K562 (cell line): ENCODE data around the gene OLAH. TPM values are rescaled to one million over a fixed set of nuclear protein-coding genes. Genes with fewer than 3 reads are reported as not detected.

Experiments
- ATF1 ChIP-seq, 2 experiments: fragments of 450-650 bp in 1 of 2; IDR thresholded peaks; 2 replicates each; pipeline ENCODE4 v1.6.1; 2016; ENCODE audit warnings: missing compliant biosample characterization in 1 of 2, missing genetic modification characterization in 1 of 2
- CCNT2 ChIP-seq: IDR thresholded peaks from 2 replicates; pipeline ENCODE4 v1.6.1; 2011; ENCODE audit warnings: borderline replicate concordance, low read depth, mild to moderate bottlenecking, moderate library complexity, mixed read lengths, low read length; ENCODE audit not compliant: insufficient read length; ENCODE audit errors: extremely low read depth
- EGR1 ChIP-seq: fragments of 450-650 bp; conservative IDR thresholded peaks from 2 replicates; pipeline ENCODE4 v1.6.1; 2017; ENCODE audit warnings: mild to moderate bottlenecking
- FUS ChIP-seq: fragments of 200-400 bp; formaldehyde crosslinking; optimal IDR thresholded peaks from 2 replicates; pipeline ENCODE3; 2017; ENCODE audit warnings: low read depth, low read length
- HLTF ChIP-seq: fragments of 450-650 bp; IDR thresholded peaks from 2 replicates; pipeline ENCODE4 v1.6.1; 2016
- NR2C1 ChIP-seq, 2 experiments: fragments of 450-650 bp; IDR thresholded peaks; 2 replicates each; pipeline ENCODE4 v1.6.1; 2017; ENCODE audit warnings: mild to moderate bottlenecking in 2 of 2, antibody characterized with exemption in 1 of 2, inconsistent platforms in 1 of 2, missing compliant biosample characterization in 1 of 2, missing genetic modification characterization in 1 of 2
- RBFOX2 ChIP-seq: fragments of 200-400 bp; formaldehyde crosslinking; IDR thresholded peaks from 2 replicates; pipeline ENCODE4 v1.6.1; 2017; ENCODE audit warnings: low read depth, mild to moderate bottlenecking, low read length, moderate library complexity
- SIN3B ChIP-seq: fragments of 450-650 bp; IDR thresholded peaks from 2 replicates; pipeline ENCODE4 v1.6.1; 2017; ENCODE audit warnings: low read depth, mild to moderate bottlenecking, moderate library complexity
- STAT5A ChIP-seq: IDR thresholded peaks from 2 replicates; pipeline ENCODE4 v1.6.1; 2012; ENCODE audit warnings: low read length, inconsistent platforms, borderline replicate concordance
- TCF7 ChIP-seq: sonication (generic); IDR thresholded peaks from 2 replicates; pipeline ENCODE4 v1.6.1; 2016; ENCODE audit warnings: antibody characterized with exemption, borderline replicate concordance
- TFAM ChIP-seq: fragments of 250-450 bp; sonication (Bioruptor Pico); conservative IDR thresholded peaks from 2 replicates; pipeline ENCODE4 v1.5.0; 2021; ENCODE audit warnings: mild to moderate bottlenecking, moderate library complexity
- ZBTB7A ChIP-seq: IDR thresholded peaks from 2 replicates; pipeline ENCODE4 v1.6.1; 2011; ENCODE audit warnings: low read depth, mild to moderate bottlenecking, low read length, moderate library complexity, borderline replicate concordance; ENCODE audit not compliant: control insufficient read depth
- ZNF785 ChIP-seq: fragments of 250-450 bp; sonication (Bioruptor Pico); IDR thresholded peaks from 2 replicates; pipeline ENCODE4 v1.4.0; 2020; ENCODE audit warnings: mild to moderate bottlenecking
- ZSCAN32 ChIP-seq: fragments of 450-650 bp; formaldehyde crosslinking; IDR thresholded peaks from 2 replicates; pipeline ENCODE4 v1.4.0; 2020; ENCODE audit warnings: mild to moderate bottlenecking, moderate library complexity
- polyA plus RNA-seq, 8 experiments: library from polyadenylated mRNA; depleted of rRNA in 4 of 8; stranded (reverse) in 5 of 8; unstranded in 3 of 8; fragments of >200 nt; fragmentation: Nextera tagmentation in 2 of 8; fragmentation: Illumina TruSeq in 1 of 8; extraction: Ambion mirVana in 2 of 8; extraction: Trizol in 1 of 8; gene quantifications; 2 replicates each; pipeline versions ENCODE4 v1.2.1 to v1.2.3, GENCODE V29; 2011 to 2014; ENCODE audit warnings: inconsistent platforms in 1 of 8, missing spikeins in 1 of 8
- total RNA-seq, 7 experiments: library from RNA; depleted of rRNA in 6 of 7; stranded (reverse); fragments of >200 nt in 6 of 7; fragmentation: Illumina TruSeq in 2 of 7; extraction: Trizol in 2 of 7; gene quantifications; 2 replicates each; pipeline versions ENCODE4 v1.2.1 to v1.2.3, GENCODE V29; 2011 to 2021; ENCODE audit warnings: low replicate concordance in 1 of 7
- TF ChIP-seq, protein P1 (sequence below): fragments of 200-400 bp; formaldehyde crosslinking; IDR thresholded peaks from 2 replicates; pipeline ENCODE4 v1.6.1; 2017; ENCODE audit warnings: mild to moderate bottlenecking, low read depth, low read length, moderate library complexity
- TF ChIP-seq, protein P2 (sequence below): fragments of 200-800 bp; sonication (Bioruptor generic); IDR thresholded peaks from 2 replicates; pipeline ENCODE4 v1.6.1; 2017; ENCODE audit warnings: missing genetic modification characterization, missing compliant biosample characterization
- TF ChIP-seq, protein P3 (sequence below): IDR thresholded peaks from 2 replicates; pipeline ENCODE4 v1.6.1; 2011; ENCODE audit warnings: borderline replicate concordance, low read depth, mild to moderate bottlenecking, moderate library complexity, low read length; ENCODE audit not compliant: insufficient read depth, poor library complexity, severe bottlenecking
- TF ChIP-seq, protein P4 (sequence below): fragments of 450-650 bp; IDR thresholded peaks from 2 replicates; pipeline ENCODE4 v1.6.1; 2016; ENCODE audit warnings: missing biosample characterization, missing genetic modification characterization

OLAH gene
- total and polyA plus RNA-seq, 9 of the 15 experiments (the other 6 are each of a cell fraction or from before 2014, with no cell fraction given), result 0.11 to 0.45 (median 0.18) TPM; not detected in 3

DNA sequence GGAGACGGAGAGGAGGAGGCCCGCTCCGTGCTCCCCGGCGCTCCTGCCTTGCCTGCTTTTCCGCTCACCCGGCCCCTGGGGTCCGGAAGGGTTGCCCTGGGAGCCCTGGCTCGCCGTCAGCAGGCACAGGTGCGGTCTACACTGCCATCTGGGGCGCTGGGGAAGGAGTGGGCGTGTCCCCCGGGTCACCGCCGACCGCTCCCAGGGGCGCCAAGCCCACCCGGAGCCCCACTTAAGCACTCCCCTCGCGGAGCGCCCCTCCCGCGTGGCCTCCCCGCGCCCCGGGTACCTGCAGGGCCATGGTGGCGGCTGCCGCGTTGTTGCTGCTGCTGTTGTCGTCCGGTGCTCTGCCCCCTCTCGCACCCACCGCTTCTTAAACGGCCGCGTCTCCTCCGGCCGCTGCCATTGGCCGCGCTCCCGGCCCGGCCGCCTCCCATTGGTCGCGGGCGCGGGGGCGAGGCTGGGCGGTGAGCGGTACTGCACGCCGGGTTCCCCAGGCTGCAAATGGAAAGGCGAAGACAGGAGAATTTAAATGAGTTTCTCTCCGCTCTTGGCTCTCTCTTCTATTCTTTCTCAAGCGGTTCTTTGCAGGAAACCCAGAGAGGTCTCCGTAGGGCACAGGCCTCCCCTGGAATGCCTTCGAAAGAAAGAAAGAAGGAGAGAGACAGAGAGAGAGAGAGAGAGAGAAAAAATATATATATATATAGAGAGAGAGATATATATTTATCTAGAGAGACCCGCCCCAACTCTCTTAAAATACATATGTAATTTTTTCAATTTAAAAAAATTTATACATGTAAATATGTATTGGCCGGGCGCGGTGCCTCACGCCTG lies 44.9 kb downstream of the OLAH start, which contains the start of gene ACBD7 (continued):
- TF ChIP-seq ZBTB7A, result peak; percentile 67; the same call in 1 of the 2 replicates
- peak; percentile 45 for TF ChIP-seq CCNT2
- TF ChIP-seq FUS, result no peak
- TF ChIP-seq, protein P1, sequence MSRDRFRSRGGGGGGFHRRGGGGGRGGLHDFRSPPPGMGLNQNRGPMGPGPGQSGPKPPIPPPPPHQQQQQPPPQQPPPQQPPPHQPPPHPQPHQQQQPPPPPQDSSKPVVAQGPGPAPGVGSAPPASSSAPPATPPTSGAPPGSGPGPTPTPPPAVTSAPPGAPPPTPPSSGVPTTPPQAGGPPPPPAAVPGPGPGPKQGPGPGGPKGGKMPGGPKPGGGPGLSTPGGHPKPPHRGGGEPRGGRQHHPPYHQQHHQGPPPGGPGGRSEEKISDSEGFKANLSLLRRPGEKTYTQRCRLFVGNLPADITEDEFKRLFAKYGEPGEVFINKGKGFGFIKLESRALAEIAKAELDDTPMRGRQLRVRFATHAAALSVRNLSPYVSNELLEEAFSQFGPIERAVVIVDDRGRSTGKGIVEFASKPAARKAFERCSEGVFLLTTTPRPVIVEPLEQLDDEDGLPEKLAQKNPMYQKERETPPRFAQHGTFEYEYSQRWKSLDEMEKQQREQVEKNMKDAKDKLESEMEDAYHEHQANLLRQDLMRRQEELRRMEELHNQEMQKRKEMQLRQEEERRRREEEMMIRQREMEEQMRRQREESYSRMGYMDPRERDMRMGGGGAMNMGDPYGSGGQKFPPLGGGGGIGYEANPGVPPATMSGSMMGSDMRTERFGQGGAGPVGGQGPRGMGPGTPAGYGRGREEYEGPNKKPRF, result no peak
- TF ChIP-seq ZSCAN32 (CRISPR knock-in tag), result no peak
- TF ChIP-seq SIN3B, result no peak
- TF ChIP-seq, protein P2, sequence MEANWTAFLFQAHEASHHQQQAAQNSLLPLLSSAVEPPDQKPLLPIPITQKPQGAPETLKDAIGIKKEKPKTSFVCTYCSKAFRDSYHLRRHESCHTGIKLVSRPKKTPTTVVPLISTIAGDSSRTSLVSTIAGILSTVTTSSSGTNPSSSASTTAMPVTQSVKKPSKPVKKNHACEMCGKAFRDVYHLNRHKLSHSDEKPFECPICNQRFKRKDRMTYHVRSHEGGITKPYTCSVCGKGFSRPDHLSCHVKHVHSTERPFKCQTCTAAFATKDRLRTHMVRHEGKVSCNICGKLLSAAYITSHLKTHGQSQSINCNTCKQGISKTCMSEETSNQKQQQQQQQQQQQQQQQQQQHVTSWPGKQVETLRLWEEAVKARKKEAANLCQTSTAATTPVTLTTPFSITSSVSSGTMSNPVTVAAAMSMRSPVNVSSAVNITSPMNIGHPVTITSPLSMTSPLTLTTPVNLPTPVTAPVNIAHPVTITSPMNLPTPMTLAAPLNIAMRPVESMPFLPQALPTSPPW (CRISPR knock-in tag), result peak; percentile 69
- TF ChIP-seq HLTF, result no peak
- no peak for TF ChIP-seq ATF1 (CRISPR knock-in tag; IDR thresholded peaks at IDR 0.05)
- peak; percentile 61 for TF ChIP-seq ATF1 (tag; IDR thresholded peaks at IDR 0.05)
- TF ChIP-seq EGR1, result peak; percentile 88
- no peak for TF ChIP-seq TCF7
- TF ChIP-seq, protein P3, sequence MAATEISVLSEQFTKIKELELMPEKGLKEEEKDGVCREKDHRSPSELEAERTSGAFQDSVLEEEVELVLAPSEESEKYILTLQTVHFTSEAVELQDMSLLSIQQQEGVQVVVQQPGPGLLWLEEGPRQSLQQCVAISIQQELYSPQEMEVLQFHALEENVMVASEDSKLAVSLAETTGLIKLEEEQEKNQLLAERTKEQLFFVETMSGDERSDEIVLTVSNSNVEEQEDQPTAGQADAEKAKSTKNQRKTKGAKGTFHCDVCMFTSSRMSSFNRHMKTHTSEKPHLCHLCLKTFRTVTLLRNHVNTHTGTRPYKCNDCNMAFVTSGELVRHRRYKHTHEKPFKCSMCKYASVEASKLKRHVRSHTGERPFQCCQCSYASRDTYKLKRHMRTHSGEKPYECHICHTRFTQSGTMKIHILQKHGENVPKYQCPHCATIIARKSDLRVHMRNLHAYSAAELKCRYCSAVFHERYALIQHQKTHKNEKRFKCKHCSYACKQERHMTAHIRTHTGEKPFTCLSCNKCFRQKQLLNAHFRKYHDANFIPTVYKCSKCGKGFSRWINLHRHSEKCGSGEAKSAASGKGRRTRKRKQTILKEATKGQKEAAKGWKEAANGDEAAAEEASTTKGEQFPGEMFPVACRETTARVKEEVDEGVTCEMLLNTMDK, result peak; percentile 17
- TF ChIP-seq TFAM (CRISPR knock-in tag), result no peak
- TF ChIP-seq ZNF785 (CRISPR knock-in tag), result no peak
- no peak for TF ChIP-seq NR2C1 (IDR thresholded peaks at IDR 0.05)
- TF ChIP-seq NR2C1 (tag; IDR thresholded peaks at IDR 0.05), result no peak
- TF ChIP-seq RBFOX2, result peak; percentile 63
- no peak for TF ChIP-seq STAT5A
- TF ChIP-seq, protein P4, sequence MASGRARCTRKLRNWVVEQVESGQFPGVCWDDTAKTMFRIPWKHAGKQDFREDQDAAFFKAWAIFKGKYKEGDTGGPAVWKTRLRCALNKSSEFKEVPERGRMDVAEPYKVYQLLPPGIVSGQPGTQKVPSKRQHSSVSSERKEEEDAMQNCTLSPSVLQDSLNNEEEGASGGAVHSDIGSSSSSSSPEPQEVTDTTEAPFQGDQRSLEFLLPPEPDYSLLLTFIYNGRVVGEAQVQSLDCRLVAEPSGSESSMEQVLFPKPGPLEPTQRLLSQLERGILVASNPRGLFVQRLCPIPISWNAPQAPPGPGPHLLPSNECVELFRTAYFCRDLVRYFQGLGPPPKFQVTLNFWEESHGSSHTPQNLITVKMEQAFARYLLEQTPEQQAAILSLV (tag), result no peak
